ENCODE data around the gene OSBPL2.

OSBPL2 gene

DNA sequence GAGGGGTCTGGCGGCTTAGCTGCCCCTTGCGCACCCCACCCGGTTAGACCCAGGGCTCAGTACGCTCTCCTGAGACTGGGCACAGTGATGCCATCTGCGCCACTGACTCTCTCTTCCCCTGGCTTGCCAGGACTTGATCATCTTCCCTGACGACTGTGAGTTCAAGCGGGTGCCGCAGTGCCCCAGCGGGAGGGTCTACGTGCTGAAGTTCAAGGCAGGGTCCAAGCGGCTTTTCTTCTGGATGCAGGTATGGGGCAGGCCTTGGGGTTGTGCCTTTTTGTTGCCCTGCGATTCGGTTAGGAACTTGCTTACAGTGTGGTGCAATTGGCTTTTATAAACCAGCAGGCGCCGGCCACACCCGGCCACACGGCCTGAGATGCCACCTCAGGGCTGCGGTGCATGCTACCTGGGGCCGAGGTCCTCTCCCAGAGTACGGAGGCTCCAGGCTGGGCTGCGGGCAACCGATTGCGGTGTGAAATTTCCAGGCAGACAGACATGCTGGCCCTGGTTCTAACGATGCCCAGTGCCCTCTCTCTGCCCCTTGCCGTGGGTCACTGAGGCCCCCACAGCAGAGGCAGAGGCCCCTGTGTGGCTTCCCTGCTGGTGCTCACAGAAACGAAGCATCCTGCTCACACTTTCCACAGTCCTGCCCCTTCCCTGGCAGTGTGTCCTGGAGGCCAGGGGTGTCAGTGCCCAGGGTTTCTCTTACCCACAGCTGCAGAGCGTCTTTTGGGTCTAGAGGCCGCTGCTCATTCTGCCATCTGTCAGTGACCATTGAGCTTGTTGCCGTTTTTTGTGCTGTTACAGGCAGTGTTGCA lies 66.2 kb downstream of the OSBPL2 start:
- DNase-seq: no peak

- no peak for DNase-seq
Observed at GRCh38 chr20:62305149-62305764, 66.9 kb downstream of the OSBPL2 start.

DNA sequence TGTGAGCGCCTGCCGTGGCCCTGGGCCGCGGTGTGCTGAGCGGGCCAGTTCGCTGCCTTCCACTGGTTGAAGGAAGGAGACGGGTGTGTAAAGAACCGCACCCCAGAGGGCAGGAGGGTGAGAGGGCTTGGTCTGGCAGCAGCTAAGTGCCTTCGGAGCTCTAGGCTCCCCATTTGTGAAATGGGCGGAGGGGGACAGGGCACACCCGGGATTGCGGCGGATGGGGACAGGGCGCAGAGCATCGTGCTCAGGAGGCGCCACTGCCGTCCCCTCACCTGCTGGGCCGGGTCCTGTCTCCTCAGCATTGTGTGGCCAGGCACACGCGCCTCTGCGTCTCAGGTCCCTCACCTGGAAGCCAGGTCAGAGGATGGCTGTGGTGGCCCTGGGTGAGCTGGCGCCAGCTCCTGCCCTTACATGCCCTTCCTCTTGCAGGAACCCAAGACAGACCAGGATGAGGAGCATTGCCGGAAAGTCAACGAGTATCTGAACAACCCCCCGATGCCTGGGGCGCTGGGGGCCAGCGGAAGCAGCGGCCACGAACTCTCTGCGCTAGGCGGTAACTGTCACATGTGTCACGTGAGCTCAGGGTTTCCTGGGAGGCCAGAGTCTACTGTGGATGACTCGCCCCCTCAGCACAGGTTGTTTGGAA lies 67.6 kb downstream of the OSBPL2 start:
- DNase-seq: no peak

DNA sequence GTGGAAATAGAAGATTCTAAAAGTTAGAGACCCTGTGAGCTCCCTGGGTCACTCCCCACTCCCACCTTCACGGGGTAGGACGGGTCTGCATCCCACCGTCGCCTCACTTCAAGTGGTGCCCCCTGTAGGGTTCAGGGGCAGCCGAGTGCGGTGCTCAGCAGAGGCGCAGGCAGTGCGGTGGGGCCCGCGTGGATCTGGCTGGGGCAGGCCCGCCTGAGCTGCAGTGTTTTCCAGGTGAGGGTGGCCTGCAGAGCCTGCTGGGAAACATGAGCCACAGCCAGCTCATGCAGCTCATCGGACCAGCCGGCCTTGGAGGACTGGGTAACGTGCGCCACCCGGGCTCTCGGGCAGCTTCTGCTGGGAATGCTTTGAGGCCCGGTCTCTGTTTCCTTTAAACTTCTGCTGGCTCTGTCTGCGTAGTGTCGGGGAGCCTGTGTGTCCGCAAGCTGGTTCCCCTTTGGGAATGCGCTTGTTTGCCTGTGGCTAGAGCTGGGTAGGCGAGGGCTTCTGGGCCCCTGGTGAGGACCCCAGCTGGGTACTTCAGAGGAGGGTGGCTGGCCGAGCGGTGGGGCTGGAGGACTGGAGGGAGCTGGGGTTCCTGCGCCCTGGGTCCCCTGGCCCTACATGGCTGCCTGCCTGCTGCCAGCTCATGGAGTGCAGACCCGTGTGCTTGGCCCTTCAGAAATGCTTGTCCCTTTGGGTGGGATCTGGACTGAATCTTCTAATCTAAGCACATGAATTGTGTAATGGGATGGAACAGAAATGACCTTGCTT lies 68.3 kb downstream of the OSBPL2 start:
- DNase-seq: no peak

DNA sequence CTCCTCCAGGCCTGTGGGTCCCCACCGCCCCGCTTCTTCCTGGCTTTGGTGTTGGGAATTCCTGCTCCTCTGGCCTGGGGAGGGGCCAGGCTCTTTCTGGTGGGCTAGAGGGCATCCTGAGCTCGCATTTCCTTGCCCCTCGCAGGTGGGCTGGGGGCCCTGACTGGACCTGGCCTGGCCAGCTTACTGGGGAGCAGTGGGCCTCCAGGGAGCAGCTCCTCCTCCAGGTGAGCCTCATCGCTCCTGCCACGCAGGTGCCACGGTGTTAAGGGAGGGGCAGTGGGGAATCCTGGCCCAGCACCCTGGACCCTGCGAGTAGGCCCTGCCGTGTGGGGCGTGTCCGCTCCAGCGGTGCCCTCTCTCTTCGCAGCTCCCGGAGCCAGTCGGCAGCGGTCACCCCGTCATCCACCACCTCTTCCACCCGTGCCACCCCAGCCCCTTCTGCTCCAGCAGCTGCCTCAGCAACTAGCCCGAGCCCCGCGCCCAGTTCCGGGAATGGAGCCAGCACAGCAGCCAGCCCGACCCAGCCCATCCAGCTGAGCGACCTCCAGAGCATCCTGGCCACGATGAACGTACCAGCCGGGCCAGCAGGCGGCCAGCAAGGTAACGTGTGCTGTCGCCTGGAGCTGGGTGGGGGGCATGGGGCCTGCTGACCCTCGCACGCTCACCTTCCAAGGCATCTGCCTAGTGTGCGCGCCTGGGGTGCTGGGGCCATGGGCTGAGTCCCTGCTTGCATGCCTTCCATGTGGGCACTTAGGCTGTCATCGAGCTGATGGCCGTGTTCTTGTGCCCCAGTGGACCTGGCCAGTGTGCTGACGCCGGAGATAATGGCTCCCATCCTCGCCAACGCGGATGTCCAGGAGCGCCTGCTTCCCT lies 69.1 kb downstream of the OSBPL2 start:
- DNase-seq: no peak

DNA sequence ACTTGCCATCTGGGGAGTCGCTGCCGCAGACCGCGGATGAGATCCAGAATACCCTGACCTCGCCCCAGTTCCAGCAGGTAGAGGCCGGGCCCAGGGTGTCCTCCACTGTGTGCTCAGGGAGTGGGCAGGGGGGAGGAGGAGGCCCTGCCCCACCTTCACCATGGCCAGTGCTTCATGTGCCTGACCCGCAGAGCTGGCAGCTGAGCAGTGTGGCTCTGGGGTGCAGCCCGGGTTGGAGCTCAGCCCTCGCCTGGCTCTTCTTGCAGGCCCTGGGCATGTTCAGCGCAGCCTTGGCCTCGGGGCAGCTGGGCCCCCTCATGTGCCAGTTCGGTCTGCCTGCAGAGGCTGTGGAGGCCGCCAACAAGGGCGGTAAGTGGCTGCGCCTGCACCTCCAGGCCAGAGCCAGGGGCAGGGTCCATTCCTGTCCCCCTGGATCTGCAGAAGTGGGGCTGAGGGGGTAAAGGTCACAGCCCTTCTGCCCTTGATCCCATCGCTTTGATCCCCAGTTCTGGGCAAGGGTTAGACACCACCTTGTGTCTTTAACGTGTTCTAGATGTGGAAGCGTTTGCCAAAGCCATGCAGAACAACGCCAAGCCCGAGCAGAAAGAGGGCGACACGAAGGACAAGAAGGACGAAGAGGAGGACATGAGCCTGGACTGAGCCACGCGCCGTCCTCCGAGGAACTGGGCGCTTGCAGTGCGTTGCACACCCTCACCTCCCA lies 69.9 kb downstream of the OSBPL2 start:
- no peak for DNase-seq

DNA sequence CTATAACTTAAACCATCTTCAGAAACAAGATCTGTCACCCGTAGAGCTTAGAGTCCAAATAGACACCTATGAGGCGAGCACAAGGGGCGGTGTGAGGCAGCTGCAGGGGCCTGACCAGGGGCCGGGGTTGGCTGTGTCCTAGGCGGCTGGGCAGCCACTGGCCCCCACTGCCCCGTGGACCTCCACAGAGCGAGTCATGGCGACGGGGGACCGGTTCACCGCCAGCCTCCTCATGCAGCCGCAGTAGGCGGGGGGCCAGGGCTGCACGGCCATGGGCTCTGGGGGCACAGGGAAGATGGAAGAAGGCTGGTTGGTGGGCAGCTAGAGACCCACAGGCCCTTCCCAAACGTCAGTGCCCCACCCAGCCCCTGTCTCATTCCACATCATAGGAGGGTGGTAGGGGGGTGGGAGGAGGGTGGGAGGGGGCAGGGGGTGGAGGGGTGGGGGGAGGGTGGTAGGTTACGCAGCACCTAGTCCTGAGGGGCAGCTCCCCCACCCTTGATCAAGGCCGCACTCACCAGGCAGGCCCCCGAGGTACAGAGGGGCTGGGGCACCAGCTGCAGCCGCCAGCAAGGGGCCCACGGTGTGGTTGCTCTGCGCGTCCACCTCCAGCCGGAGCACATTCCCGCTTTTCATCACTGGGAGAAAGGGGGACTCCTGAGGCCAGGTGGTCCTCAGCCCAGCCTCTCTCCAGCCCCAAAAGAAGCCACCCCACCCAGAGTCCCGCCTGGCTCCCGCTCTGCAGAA lies 71.0 kb downstream of the OSBPL2 start:
- no peak for DNase-seq

- DNase-seq: no peak
Observed at GRCh38 chr20:62309947-62310756, 71.8 kb downstream of the OSBPL2 start.

- no peak for DNase-seq
Observed at GRCh38 chr20:62310757-62311121, 72.4 kb downstream of the OSBPL2 start.

- DNase-seq: no peak
Observed at GRCh38 chr20:62311150-62311549, 72.8 kb downstream of the OSBPL2 start.

DNA sequence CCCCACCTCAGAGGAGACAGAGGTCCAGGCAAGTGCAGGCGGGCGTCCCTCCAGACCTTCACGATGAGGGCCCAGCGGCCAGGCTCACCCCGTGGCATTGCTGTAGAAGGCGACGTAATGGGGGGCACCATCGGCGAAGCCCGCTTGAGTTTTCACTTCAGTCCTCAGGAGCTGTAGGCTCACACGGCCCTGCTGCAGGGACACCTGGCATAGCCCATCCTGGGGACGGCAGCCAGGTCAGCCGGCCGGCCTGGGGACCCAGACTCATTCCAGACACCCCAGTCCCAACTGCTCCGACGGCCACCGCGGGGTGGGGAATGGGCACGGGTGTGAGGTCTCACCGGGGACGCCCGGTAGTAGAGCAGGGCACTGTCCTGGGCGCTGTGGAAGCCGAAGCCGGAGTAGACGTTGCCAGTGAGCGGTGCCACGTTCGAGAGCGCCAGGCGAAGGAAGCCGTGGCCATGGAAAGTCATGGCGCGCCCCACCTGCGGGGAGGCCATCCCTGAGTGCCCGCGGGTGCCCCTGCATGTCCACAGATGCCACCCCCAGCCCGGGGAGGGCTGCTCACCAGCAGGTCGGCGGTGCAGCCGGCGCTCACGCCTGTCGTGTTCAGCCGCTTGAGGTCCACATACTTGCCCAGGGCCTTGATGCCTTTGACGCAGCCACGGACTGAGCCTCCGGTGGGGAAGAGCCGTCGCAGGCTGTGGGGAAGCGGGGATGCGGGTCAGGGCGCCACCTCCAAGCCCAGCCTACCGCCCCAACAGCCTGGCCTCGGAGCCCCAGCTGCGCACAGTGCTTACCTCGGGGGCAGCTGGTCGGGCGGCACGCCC lies 73.7 kb downstream of the OSBPL2 start:
- no peak for DNase-seq

GRCh38 chr20:62312662-62312977 lies 74.3 kb downstream of the OSBPL2 start:
- no peak for DNase-seq

DNA sequence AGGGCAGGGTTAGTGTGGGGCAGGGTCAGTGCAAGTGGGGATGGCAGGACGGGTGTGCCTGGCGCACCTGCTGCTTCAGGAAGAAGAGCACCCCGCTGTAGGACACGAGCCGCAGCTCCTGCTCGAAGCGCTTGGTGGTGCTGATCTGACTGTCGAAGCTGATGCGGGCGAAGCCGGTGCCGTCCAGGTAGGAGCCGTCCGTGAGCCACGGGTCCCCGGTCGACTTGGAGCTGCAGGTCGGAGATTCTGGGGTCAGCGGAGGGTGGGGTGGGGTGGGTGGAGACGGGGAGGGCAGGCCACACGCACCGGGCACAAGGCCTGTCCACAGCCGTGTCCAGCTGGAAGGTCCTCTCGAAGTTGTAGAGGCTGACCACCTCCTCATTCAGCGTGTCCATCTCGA lies 74.7 kb downstream of the OSBPL2 start:
- DNase-seq: no peak

DNA sequence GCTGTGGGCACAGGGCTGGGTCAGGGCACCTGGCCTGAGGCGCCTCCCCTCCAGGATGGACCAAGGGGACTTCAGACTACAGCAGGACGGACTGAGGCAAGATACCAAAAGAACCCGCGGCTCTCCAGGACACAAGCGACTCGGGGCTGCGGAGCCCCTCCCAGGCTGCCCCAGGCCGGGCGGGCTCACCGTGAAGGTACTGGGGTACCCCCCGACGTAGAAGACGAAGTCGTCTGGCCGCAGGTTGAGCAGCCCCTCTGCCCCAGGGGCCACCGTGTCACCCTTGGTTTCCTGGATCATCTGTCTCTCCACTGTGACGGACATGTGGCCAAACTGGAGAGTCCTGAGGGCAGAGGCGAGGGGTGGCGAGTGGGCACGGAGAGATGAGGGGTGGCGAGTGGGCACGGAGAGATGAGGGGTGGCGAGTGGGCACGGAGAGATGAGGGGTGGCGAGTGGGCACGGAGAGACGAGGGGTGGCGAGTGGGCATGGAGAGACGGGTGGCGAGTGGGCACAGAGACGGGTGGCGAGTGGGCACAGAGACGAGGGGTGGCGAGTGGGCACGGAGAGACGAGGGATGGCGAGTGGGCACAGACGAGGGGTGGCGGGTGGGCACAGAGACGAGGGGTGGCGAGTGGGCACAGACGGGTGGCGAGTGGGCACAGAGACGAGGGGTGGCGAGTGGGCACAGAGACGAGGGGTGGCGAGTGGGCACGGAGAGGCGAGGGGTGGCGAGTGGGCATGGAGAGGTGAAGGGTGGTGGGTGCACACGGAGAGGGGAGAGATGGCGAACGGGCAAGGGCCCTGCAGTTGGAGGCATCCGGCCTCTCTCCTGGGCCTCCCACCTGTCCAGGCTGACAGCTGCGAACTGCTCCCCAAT lies 75.4 kb downstream of the OSBPL2 start:
- DNase-seq: no peak

DNA sequence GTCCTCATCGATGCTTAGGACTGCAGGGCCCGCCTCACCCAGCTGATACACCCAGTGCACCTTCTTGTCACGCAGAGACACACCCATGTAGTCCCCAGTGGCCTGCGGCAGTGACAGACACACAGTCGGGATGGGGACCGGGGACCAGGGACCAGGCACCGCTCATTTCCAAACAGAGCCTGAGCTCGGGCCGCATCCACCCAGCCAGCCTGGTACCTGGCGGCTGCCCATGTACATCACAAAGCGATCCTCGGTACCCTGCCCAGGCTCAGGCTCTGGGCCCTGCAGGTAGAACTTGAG lies 76.0 kb downstream of the OSBPL2 start:
- DNase-seq: no peak

DNA sequence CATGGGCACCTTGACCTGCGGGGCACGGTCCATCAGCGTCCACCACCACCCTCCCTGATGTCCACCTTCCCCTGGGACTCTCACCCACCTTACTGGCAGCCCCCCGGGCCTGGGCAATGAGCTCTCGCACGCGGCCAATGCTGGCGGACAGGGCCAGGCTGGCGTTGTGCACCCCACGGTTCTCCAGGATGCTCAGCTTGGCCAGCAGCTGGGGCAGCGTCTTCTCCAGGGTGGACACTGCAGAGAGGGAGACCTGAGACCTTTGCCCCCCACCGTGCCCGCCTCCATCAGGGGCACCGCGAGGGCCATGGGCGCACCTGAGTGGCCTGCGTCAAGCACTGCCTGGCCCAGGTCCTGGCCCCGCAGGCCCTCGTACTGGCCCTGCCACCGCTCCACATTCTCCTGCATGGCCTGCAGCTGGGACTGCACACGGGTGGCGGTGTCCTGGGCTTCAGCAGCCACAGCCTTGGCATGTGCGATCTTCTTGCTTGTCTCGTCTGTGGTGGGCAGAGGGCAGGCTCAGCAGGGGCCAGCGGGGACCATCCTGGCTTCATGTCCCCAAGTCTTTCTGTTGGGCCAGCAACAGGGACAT lies 76.5 kb downstream of the OSBPL2 start:
- no peak for DNase-seq

- DNase-seq: no peak
Observed at GRCh38 chr20:62315773-62316172, 77.5 kb downstream of the OSBPL2 start.

All from activated CD8-positive, alpha-beta memory T cell treated with anti-CD3 and anti-CD28 coated beads for 24 hours (primary cell).